HepG2 (cell line): Measurements from ENCODE around the gene GFER. TPM values are rescaled to one million over a fixed set of nuclear protein-coding genes. Genes with fewer than 3 reads are reported as not detected.

Experiments used
- ATAD3A ChIP-seq: sonication (generic); formaldehyde crosslinking; IDR thresholded peaks from 2 replicates; pipeline ENCODE4 v1.4.0; 2020; ENCODE audit warnings: missing genetic modification reagents
- HCFC1 ChIP-seq: fragments of 150-350 bp; IDR thresholded peaks from 2 replicates; pipeline ENCODE4 v1.6.1; 2014; ENCODE audit warnings: low read depth, low read length
- HMG20B ChIP-seq: conservative IDR thresholded peaks from 2 replicates; pipeline ENCODE4 v1.6.1; 2016; ENCODE audit warnings: missing genetic modification reagents, missing compliant biosample characterization
- MAFK ChIP-seq, 2 experiments: IDR thresholded peaks in 1 of 2; conservative IDR thresholded peaks in 1 of 2; 2 replicates each; pipeline ENCODE4 v1.6.1; 2011; ENCODE audit warnings: improper control_type of control experiment in 2 of 2, low read length in 2 of 2
- MYC ChIP-seq: sonication (generic); formaldehyde crosslinking; IDR thresholded peaks from 2 replicates; pipeline ENCODE4 v1.9.0; 2021; ENCODE audit warnings: missing genetic modification reagents, borderline replicate concordance
- MZF1 ChIP-seq: sonication (generic); formaldehyde crosslinking; IDR thresholded peaks from 2 replicates; pipeline ENCODE4 v1.8.1; 2023; ENCODE audit warnings: mild to moderate bottlenecking, missing genetic modification reagents, borderline replicate concordance
- SRSF4 ChIP-seq: fragments of 200-400 bp; formaldehyde crosslinking; IDR thresholded peaks from one replicate; pipeline ENCODE4 v1.6.1; 2018; ENCODE audit warnings: mild to moderate bottlenecking, low read depth, low read length, moderate library complexity; ENCODE audit not compliant: poor library complexity, severe bottlenecking
- SRY ChIP-seq: sonication (generic); formaldehyde crosslinking; IDR thresholded peaks from 2 replicates; pipeline ENCODE4 v1.8.0; 2022; ENCODE audit warnings: mild to moderate bottlenecking, missing genetic modification reagents
- STAT5B ChIP-seq: sonication (generic); formaldehyde crosslinking; IDR thresholded peaks from 2 replicates; pipeline ENCODE4 v1.4.0; 2020; ENCODE audit warnings: missing genetic modification reagents
- ZFP90 ChIP-seq: sonication (generic); formaldehyde crosslinking; IDR thresholded peaks from 2 replicates; pipeline ENCODE4 v1.8.0; 2022; ENCODE audit warnings: missing genetic modification reagents, mild to moderate bottlenecking, inconsistent platforms, borderline replicate concordance
- ZNF782 ChIP-seq: sonication (generic); formaldehyde crosslinking; IDR thresholded peaks from 2 replicates; pipeline ENCODE4 v1.4.0; 2020; ENCODE audit warnings: missing genetic modification reagents, mild to moderate bottlenecking, borderline replicate concordance
- ZNF790 ChIP-seq: sonication (generic); formaldehyde crosslinking; IDR thresholded peaks from 2 replicates; pipeline ENCODE4 v1.8.0; 2022; ENCODE audit warnings: missing genetic modification reagents, mild to moderate bottlenecking, borderline replicate concordance
- polyA plus RNA-seq, 8 experiments: library from polyadenylated mRNA; depleted of rRNA in 3 of 8; stranded (reverse) in 7 of 8; unstranded in 1 of 8; fragments of >200 nt; fragmentation: Illumina TruSeq in 4 of 8; extraction: Trizol in 4 of 8; gene quantifications; 2 replicates each; pipeline versions ENCODE4 v1.2.1 to v1.2.3, GENCODE V29; 2011 to 2016; ENCODE audit warnings: low read depth in 4 of 8, missing spikeins in 1 of 8, mixed read lengths in 1 of 8; ENCODE audit not compliant: insufficient read depth in 1 of 8
- total RNA-seq, 5 experiments: library from RNA; depleted of rRNA; stranded (reverse); fragments of >200 nt; fragmentation: Illumina TruSeq; extraction: Trizol; gene quantifications; 2 replicates each; pipeline ENCODE4 v1.2.3, GENCODE V29; 2016; ENCODE audit warnings: low read depth in 1 of 5
- TF ChIP-seq, protein P1 (sequence below): sonication (generic); formaldehyde crosslinking; IDR thresholded peaks from 2 replicates; pipeline ENCODE4 v1.9.0; 2021; ENCODE audit warnings: missing genetic modification reagents, mild to moderate bottlenecking, borderline replicate concordance
- TF ChIP-seq, protein P2 (sequence below): sonication (generic); formaldehyde crosslinking; IDR thresholded peaks from 2 replicates; pipeline ENCODE4 v1.5.1; 2020; ENCODE audit warnings: mild to moderate bottlenecking, missing genetic modification reagents
- TF ChIP-seq, protein P3 (sequence below): sonication (generic); formaldehyde crosslinking; IDR thresholded peaks from 2 replicates; pipeline ENCODE4 v1.4.0; 2020; ENCODE audit warnings: low read depth, mild to moderate bottlenecking, missing genetic modification reagents

Gene GFER
- total and polyA plus RNA-seq, 2 of the 13 experiments (the other 11 are each of a cell fraction or from before 2014, with no cell fraction given): 28.6 to 71.7 TPM

DNA sequence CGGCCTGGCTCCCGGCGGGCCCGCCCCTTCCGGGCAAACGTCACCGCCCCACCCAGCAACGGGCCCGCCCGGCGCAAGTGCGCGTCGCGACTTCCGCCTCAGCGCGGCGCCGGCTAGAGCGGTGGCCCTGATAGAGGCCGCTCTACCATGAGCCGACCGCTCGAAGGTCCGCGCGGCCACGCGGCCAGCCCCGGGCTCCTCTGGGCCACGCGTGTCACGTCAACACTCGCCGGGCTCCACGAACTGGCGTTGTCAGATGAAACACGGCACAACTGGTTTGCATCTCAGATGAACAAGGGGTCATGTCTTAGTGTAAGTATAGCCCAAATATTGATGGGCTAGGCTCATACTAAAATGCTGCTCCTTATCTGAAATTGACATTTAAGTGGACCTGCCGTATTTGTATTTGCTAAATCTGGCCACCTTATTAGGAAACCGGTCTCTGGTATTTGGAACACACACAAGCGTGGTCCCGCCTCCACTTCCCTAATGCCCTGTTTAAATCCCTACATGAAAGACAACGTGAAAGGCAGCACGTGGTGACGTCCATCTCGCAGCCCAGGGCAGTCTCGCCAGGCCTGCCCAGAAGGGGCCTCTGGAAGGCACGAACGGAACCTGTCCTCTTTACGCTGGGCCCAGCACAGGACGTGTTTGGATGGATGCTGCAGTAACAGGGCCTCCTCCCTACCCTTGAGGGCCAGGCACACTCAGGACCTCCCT is 26.0 kb downstream of the GFER start, which contains the start of gene ZNF598 (continued):
- TF ChIP-seq SRSF4: no peak
- no peak for TF ChIP-seq HMG20B (CRISPR knock-in tag)
- TF ChIP-seq MZF1 (CRISPR knock-in tag): no peak
- TF ChIP-seq STAT5B (CRISPR knock-in tag): no peak
- peak; percentile 78; the same call in 1 of the 2 replicates for TF ChIP-seq SRY (CRISPR knock-in tag)
- TF ChIP-seq, protein P1, sequence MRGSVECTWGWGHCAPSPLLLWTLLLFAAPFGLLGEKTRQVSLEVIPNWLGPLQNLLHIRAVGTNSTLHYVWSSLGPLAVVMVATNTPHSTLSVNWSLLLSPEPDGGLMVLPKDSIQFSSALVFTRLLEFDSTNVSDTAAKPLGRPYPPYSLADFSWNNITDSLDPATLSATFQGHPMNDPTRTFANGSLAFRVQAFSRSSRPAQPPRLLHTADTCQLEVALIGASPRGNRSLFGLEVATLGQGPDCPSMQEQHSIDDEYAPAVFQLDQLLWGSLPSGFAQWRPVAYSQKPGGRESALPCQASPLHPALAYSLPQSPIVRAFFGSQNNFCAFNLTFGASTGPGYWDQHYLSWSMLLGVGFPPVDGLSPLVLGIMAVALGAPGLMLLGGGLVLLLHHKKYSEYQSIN: no peak
- TF ChIP-seq ZFP90 (CRISPR knock-in tag): peak; percentile 91
- TF ChIP-seq, protein P2, sequence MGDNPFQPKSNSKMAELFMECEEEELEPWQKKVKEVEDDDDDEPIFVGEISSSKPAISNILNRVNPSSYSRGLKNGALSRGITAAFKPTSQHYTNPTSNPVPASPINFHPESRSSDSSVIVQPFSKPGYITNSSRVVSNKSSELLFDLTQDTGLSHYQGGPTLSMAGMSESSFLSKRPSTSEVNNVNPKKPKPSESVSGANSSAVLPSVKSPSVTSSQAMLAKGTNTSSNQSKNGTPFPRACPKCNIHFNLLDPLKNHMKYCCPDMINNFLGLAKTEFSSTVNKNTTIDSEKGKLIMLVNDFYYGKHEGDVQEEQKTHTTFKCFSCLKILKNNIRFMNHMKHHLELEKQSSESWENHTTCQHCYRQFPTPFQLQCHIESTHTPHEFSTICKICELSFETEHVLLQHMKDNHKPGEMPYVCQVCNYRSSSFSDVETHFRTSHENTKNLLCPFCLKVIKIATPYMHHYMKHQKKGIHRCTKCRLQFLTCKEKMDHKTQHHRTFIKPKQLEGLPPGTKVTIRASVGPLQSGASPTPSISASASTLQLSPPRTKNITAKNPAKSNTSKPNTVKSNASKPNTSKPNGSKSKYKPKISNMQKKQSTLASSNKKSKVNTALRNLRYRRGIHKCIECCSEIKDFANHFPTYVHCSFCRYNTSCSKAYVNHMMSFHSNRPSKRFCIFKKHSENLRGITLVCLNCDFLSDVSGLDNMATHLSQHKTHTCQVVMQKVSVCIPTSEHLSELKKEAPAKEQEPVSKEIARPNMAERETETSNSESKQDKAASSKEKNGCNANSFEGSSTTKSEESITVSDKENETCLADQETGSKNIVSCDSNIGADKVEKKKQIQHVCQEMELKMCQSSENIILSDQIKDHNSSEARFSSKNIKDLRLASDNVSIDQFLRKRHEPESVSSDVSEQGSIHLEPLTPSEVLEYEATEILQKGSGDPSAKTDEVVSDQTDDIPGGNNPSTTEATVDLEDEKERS: peak; percentile 74
- peak; percentile 70; the same call in 1 of the 2 replicates for TF ChIP-seq ZNF790
- TF ChIP-seq MAFK (conservative IDR thresholded peaks at IDR 0.05 in 1 of 2, IDR thresholded peaks at IDR 0.05 in 1 of 2; ENCODE audit: low read length in 2 of 2): no peak
- TF ChIP-seq, protein P3, sequence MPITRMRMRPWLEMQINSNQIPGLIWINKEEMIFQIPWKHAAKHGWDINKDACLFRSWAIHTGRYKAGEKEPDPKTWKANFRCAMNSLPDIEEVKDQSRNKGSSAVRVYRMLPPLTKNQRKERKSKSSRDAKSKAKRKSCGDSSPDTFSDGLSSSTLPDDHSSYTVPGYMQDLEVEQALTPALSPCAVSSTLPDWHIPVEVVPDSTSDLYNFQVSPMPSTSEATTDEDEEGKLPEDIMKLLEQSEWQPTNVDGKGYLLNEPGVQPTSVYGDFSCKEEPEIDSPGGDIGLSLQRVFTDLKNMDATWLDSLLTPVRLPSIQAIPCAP (CRISPR knock-in tag): no peak
- no peak for TF ChIP-seq ATAD3A (CRISPR knock-in tag)
- peak; percentile 54 for TF ChIP-seq HCFC1
- TF ChIP-seq ZNF782 (CRISPR knock-in tag): no peak; the same call in 1 of the 2 replicates
- peak; percentile 98 for TF ChIP-seq MYC (CRISPR knock-in tag)
